Measurements from ENCODE around the gene CADM1. TPM values are rescaled to one million over a fixed set of nuclear protein-coding genes. Genes with fewer than 3 reads are reported as not detected.

CADM1 gene
- total RNA-seq, 1 experiment from 2014 or later = not detected

DNA sequence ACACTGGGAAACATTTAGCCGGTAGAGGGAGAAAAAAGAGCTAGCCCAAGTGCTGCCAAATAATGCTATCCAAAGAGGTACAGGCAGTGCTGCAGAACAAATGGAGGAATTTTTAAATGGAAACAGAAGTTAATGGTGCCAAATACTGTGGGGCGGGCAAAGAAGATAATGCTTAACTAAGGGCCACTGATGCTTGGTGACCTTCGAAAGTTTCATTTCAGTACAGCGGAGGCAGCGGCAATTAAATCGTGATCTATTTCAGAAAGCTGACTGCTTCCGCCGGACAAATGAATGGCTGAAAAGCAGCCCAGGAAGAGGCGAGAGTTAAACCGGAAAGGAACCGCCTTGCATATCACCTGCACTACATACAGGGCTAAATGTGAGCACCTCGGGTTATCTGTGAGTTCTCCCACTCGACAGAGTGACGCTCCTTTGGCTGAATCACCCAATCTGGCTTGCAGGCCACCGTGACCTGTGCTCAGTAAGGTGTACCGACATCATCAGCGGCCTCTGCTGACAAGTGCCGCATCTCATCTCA lies 42.1 kb downstream of the CADM1 start:
- DNase-seq (ENCODE audit: unreplicated experiment) = no peak
- ChIA-PET POLR2A (no interaction called here), CTCF (interaction anchor here (0.8 kb wide), 1 partner anchor 128 kb away, joined by 7 read pairs; no protein-coding TSS in a partner anchor)
- Mint-ChIP-seq H3K4me1 (ENCODE audit: insufficient read depth, unreplicated experiment) (no peaks in the 10 kb centered on the region), H3K4me3 (ENCODE audit: unreplicated experiment) (no peak overlapping the region), H3K9me3 (ENCODE audit: unreplicated experiment) (no peaks in the 10 kb centered on the region), H3K36me3 (ENCODE audit: insufficient read depth, unreplicated experiment) (no peaks in the 10 kb centered on the region), H3K27ac (ENCODE audit: low read depth, unreplicated experiment) (no peak overlapping the region), H3K27me3 (ENCODE audit: insufficient read depth, unreplicated experiment) (peaks cover 44% of the 10 kb centered on the region)
- TF ChIP-seq, protein P1, sequence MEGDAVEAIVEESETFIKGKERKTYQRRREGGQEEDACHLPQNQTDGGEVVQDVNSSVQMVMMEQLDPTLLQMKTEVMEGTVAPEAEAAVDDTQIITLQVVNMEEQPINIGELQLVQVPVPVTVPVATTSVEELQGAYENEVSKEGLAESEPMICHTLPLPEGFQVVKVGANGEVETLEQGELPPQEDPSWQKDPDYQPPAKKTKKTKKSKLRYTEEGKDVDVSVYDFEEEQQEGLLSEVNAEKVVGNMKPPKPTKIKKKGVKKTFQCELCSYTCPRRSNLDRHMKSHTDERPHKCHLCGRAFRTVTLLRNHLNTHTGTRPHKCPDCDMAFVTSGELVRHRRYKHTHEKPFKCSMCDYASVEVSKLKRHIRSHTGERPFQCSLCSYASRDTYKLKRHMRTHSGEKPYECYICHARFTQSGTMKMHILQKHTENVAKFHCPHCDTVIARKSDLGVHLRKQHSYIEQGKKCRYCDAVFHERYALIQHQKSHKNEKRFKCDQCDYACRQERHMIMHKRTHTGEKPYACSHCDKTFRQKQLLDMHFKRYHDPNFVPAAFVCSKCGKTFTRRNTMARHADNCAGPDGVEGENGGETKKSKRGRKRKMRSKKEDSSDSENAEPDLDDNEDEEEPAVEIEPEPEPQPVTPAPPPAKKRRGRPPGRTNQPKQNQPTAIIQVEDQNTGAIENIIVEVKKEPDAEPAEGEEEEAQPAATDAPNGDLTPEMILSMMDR (IDR thresholded peaks at IDR 0.05; ENCODE audit: unreplicated experiment) = no peak
- no TSS peak for BruUV-seq (replicated peaks)
- intact Hi-C loops (cut with micrococcal nuclease) = no loop called here

GRCh38 chr11:115460512-115460911 lies 43.7 kb downstream of the CADM1 start:
- Mint-ChIP-seq H3K4me1 (ENCODE audit: insufficient read depth, unreplicated experiment) (no peaks in the 10 kb centered on the region), H3K27ac (ENCODE audit: low read depth, unreplicated experiment) (no peak overlapping the region), H3K4me3 (ENCODE audit: unreplicated experiment) (no peak overlapping the region), H3K36me3 (ENCODE audit: insufficient read depth, unreplicated experiment) (no peaks in the 10 kb centered on the region), H3K9me3 (ENCODE audit: unreplicated experiment) (no peaks in the 10 kb centered on the region), H3K27me3 (ENCODE audit: insufficient read depth, unreplicated experiment) (peaks cover 54% of the 10 kb centered on the region)
- ChIA-PET POLR2A (no interaction called here), CTCF (no interaction called here)
- TF ChIP-seq, protein P1 (IDR thresholded peaks at IDR 0.05; ENCODE audit: unreplicated experiment) = no peak
- no TSS peak for BruUV-seq (replicated peaks)
- no peak for DNase-seq (ENCODE audit: unreplicated experiment)
- intact Hi-C loops (cut with micrococcal nuclease) = no loop called here

DNA sequence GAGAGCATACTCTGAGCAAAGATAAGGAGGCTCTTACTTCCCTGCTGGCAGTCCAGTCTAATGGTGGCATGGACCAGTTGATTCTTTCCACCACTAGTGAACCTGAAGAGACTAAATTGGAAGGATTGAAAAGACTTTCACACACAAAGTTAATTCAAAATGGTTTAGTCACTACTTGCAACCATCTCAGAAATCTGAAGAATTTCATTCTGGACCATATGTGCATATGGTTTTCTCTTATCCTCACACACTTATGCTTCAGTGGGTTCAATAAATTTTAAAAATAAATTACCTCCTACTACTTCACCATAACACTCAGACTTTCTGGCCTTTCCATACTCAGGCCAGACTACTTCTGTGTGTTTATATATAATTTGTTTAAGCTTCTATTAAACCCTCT lies 44.7 kb downstream of the CADM1 start:
- Mint-ChIP-seq H3K27ac (ENCODE audit: low read depth, unreplicated experiment) (no peak overlapping the region), H3K27me3 (ENCODE audit: insufficient read depth, unreplicated experiment) (peaks cover 57% of the 10 kb centered on the region), H3K4me1 (ENCODE audit: insufficient read depth, unreplicated experiment) (no peaks in the 10 kb centered on the region), H3K4me3 (ENCODE audit: unreplicated experiment) (no peak overlapping the region), H3K36me3 (ENCODE audit: insufficient read depth, unreplicated experiment) (no peaks in the 10 kb centered on the region), H3K9me3 (ENCODE audit: unreplicated experiment) (no peaks in the 10 kb centered on the region)
- intact Hi-C loops (cut with micrococcal nuclease) = no loop called here
- no peak for DNase-seq (ENCODE audit: unreplicated experiment)
- POLR2A ChIA-PET = no interaction called here
- BruUV-seq (replicated peaks) = no TSS peak
- CTCF ChIA-PET = no interaction called here
- TF ChIP-seq, protein P1 (IDR thresholded peaks at IDR 0.05; ENCODE audit: unreplicated experiment) = no peak

DNA sequence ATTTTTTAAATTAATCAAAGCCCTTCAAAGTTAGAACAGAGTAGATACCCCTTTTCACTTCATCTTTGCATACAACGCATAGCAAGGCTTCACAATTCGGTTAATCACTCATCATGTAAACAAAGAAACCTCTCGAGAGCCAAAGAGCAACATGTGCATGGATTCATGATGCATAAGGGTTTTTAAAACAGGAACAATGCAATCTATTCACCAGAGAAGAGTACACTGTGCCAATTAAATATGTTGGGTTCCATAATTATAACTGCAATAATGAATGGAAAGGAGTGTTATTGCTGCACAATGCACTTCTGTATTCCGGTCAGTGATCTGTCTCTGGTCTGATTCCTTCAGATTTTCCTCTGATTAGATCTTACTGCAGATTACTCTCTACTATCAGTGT lies 45.3 kb downstream of the CADM1 start:
- intact Hi-C loops (cut with micrococcal nuclease) = no loop called here
- TF ChIP-seq, protein P1 (IDR thresholded peaks at IDR 0.05; ENCODE audit: unreplicated experiment) = no peak
- Mint-ChIP-seq H3K4me1 (ENCODE audit: insufficient read depth, unreplicated experiment) (no peaks in the 10 kb centered on the region), H3K9me3 (ENCODE audit: unreplicated experiment) (no peaks in the 10 kb centered on the region), H3K27me3 (ENCODE audit: insufficient read depth, unreplicated experiment) (peaks cover 57% of the 10 kb centered on the region), H3K36me3 (ENCODE audit: insufficient read depth, unreplicated experiment) (no peaks in the 10 kb centered on the region), H3K27ac (ENCODE audit: low read depth, unreplicated experiment) (no peak overlapping the region), H3K4me3 (ENCODE audit: unreplicated experiment) (no peak overlapping the region)
- no peak for DNase-seq (ENCODE audit: unreplicated experiment)
- no TSS peak for BruUV-seq (replicated peaks)
- ChIA-PET CTCF (no interaction called here), POLR2A (no interaction called here)
